ENCODE results near the gene PJA2.

- TF ChIP-seq, protein P1, sequence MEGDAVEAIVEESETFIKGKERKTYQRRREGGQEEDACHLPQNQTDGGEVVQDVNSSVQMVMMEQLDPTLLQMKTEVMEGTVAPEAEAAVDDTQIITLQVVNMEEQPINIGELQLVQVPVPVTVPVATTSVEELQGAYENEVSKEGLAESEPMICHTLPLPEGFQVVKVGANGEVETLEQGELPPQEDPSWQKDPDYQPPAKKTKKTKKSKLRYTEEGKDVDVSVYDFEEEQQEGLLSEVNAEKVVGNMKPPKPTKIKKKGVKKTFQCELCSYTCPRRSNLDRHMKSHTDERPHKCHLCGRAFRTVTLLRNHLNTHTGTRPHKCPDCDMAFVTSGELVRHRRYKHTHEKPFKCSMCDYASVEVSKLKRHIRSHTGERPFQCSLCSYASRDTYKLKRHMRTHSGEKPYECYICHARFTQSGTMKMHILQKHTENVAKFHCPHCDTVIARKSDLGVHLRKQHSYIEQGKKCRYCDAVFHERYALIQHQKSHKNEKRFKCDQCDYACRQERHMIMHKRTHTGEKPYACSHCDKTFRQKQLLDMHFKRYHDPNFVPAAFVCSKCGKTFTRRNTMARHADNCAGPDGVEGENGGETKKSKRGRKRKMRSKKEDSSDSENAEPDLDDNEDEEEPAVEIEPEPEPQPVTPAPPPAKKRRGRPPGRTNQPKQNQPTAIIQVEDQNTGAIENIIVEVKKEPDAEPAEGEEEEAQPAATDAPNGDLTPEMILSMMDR (IDR thresholded peaks at IDR 0.05 in 4 of 5, conservative IDR thresholded peaks at IDR 0.05 in 1 of 5), result no peak
- TF ChIP-seq POLR2A (IDR thresholded peaks at IDR 0.05), result no peak
Observed at GRCh38 chr5:109304309-109304708, 105.5 kb downstream of the PJA2 start.
